Glutamatergic neuron (in vitro differentiated cells): ENCODE results near the gene AATK. TPM values are rescaled to one million over a fixed set of nuclear protein-coding genes. Genes with fewer than 3 reads are reported as not detected.

ENCODE experiments used
- DNase-seq: peaks from one replicate; pipeline ENCODE4 v3.0.0; 2022
- H3K27ac Mint-ChIP-seq: one replicate; pipeline ENCODE4 v1.8.0; 2020; ENCODE audit warnings: mild to moderate bottlenecking, mixed read lengths, inconsistent platforms; ENCODE audit not compliant: unreplicated experiment
- H3K27me3 Mint-ChIP-seq: one replicate; pipeline ENCODE4 v1.8.0; 2020; ENCODE audit warnings: mild to moderate bottlenecking, moderate library complexity, mixed read lengths, inconsistent platforms; ENCODE audit not compliant: unreplicated experiment
- H3K36me3 Mint-ChIP-seq: one replicate; pipeline ENCODE4 v1.8.0; 2020; ENCODE audit warnings: mild to moderate bottlenecking, mixed read lengths, inconsistent platforms; ENCODE audit not compliant: unreplicated experiment
- H3K4me1 Mint-ChIP-seq: one replicate; pipeline ENCODE4 v1.8.0; 2020; ENCODE audit warnings: mild to moderate bottlenecking, low read depth, mixed read lengths, inconsistent platforms; ENCODE audit not compliant: unreplicated experiment
- H3K4me3 Mint-ChIP-seq: one replicate; pipeline ENCODE4 v1.8.0; 2020; ENCODE audit warnings: mild to moderate bottlenecking, mixed read lengths, inconsistent platforms; ENCODE audit not compliant: unreplicated experiment
- H3K9me3 Mint-ChIP-seq: one replicate; pipeline ENCODE4 v1.8.0; 2020; ENCODE audit warnings: mild to moderate bottlenecking, moderate library complexity, mixed read lengths, inconsistent platforms; ENCODE audit not compliant: unreplicated experiment
- total RNA-seq: library from RNA; stranded (reverse); fragmentation: NEBNext Ultra II Directional; extraction: Animal tissue kit (Norgen Biotek cat#: 25700); gene quantifications from one replicate; pipeline ENCODE4 v1.2.1, GENCODE V29; 2021; ENCODE audit not compliant: unreplicated experiment
- TF ChIP-seq, protein P1 (sequence below): fragments of 200-600 bp; sonication (generic); IDR thresholded peaks from one replicate; pipeline ENCODE4 v1.5.0; 2021; ENCODE audit not compliant: partially characterized antibody, unreplicated experiment

AATK gene
- total RNA-seq, 1 donor from 2014 or later, result 27.0 TPM

DNA sequence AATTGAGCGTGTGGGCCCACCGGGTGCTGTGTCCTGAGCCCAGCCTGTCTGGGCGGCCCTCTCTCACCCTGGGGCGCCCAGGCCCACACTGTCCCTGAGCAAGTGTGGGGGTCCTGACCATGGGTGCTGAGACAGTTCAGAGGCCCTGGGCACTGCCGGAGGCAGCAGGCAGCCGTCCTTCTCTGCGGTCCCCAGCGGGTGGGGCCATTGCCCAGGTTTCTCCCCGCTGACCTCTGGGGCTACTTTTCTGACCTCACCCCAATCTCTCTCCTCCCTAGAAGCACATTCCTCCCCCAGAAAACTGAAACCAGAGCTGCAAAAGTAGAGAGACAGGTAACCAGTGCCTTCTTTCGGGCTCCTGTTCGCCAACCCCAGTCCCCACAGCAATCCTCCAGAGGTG lies 36.7 kb downstream of the AATK start:
- Mint-ChIP-seq H3K36me3 (no peaks in the 10 kb centered on the region), H3K9me3 (peaks cover 2% of the 10 kb centered on the region), H3K4me3 (peak overlapping the region; percentile 20), H3K27ac (no peak overlapping the region), H3K4me1 (peaks cover 4% of the 10 kb centered on the region), H3K27me3 (no peaks in the 10 kb centered on the region)
- DNase-seq, result no peak
- TF ChIP-seq, protein P1, sequence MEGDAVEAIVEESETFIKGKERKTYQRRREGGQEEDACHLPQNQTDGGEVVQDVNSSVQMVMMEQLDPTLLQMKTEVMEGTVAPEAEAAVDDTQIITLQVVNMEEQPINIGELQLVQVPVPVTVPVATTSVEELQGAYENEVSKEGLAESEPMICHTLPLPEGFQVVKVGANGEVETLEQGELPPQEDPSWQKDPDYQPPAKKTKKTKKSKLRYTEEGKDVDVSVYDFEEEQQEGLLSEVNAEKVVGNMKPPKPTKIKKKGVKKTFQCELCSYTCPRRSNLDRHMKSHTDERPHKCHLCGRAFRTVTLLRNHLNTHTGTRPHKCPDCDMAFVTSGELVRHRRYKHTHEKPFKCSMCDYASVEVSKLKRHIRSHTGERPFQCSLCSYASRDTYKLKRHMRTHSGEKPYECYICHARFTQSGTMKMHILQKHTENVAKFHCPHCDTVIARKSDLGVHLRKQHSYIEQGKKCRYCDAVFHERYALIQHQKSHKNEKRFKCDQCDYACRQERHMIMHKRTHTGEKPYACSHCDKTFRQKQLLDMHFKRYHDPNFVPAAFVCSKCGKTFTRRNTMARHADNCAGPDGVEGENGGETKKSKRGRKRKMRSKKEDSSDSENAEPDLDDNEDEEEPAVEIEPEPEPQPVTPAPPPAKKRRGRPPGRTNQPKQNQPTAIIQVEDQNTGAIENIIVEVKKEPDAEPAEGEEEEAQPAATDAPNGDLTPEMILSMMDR, result no peak

DNA sequence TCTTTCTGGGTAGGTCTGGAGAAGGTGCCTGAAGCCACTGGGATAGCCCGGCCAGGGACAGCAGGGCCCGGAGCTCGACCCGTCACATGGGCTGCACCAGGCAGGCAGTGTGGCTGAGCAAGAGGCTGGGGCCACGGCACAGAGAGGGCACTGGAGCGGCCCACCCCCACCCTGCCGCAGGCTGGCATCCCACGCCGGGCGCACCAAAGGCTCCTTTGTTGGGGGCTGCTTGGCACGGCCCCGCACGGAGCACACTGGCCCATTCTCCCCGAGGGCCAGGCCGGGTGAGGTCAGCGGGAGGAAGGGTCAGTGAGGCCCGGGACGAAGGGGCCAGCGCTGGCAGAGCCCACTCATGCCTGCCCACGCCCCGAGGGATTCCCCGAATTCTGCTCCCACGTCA lies 37.2 kb downstream of the AATK start:
- Mint-ChIP-seq H3K4me3 (no peak overlapping the region), H3K36me3 (no peaks in the 10 kb centered on the region), H3K27me3 (no peaks in the 10 kb centered on the region), H3K9me3 (peaks cover 2% of the 10 kb centered on the region), H3K4me1 (peaks cover 4% of the 10 kb centered on the region), H3K27ac (no peak overlapping the region)
- TF ChIP-seq, protein P1, result no peak
- DNase-seq, result no peak

DNA sequence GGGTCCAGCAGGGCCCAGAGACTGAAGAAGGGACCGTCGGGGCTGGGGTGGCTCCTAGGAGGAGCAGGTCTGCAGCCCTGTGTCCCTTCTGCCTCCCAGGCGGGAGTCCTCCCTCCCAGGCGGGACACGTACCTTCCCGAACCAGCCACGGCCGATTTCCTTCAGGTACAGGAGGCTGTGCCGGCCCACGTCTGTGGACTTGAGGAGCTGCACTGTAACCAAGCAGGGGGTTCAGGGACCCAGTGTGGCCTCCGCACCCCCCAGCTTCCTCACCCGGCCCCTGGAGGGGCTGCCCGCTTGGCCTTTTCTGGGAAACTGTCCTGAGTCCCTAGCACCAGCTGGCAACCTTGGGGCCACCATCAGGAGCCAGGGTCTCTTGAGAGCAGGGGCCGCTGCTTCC lies 37.7 kb downstream of the AATK start:
- H3K9me3 Mint-ChIP-seq, result peaks cover 2% of the 10 kb centered on the region
- TF ChIP-seq, protein P1, result no peak
- peaks cover 4% of the 10 kb centered on the region for H3K4me1 Mint-ChIP-seq
- no peaks in the 10 kb centered on the region for H3K36me3 Mint-ChIP-seq
- no peak for DNase-seq
- no peak overlapping the region for H3K27ac Mint-ChIP-seq
- no peak overlapping the region for H3K4me3 Mint-ChIP-seq
- no peaks in the 10 kb centered on the region for H3K27me3 Mint-ChIP-seq

DNA sequence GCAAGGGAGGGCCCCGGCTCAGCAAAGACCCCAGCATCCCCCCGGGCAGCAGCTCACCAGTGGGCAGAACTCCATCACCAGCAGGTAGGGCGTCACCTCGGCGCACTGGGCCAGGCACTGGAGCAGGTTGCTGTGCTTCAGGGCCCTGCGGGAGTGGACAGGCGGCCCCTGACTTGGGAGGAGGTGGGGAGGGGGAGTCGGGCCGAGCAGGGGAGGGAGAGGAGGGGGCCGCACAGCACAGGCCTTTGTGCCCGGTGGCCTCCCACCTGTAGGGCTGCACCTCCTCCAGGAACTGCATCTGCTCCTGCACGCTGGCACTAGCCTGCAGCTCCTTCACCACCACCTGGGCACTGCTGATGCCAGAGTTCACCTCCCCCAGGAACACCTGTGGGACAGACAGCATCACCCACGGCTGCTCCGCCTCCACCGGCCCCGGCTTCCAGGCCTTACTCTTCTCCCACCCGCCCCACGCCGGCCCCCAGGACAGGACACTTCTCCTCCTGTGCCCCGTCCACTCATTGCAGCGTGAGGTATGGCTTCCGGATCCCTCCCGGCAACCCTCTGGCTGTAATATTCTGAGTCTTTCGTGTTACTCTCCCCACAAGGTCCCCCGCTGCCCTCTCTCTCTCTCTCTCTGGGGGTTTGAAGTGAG lies 38.4 kb downstream of the AATK start:
- Mint-ChIP-seq H3K36me3 (no peaks in the 10 kb centered on the region), H3K4me1 (peaks cover 4% of the 10 kb centered on the region), H3K27ac (no peak overlapping the region), H3K9me3 (peaks cover 2% of the 10 kb centered on the region), H3K27me3 (no peaks in the 10 kb centered on the region), H3K4me3 (no peak overlapping the region)
- TF ChIP-seq, protein P1, result no peak
- DNase-seq, result no peak

DNA sequence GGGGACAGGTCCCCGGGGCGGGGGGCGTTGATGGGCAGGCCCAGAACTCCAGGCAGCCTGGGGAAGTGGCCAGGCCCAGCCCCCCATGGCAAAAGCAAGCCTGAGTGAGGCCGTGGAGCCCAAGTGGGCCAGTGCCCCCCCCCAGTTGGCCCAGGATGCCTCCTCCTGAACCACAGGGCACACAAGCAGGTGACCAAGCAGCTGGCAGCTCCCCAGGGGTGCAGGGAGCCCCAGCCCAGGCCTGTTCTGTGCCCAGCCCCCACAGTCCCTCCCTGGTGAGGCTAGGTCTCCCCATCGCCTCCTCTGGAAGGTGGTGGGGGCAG lies 38.9 kb downstream of the AATK start:
- Mint-ChIP-seq H3K4me1 (peaks cover 4% of the 10 kb centered on the region), H3K27me3 (no peaks in the 10 kb centered on the region), H3K4me3 (no peak overlapping the region), H3K27ac (no peak overlapping the region), H3K9me3 (peaks cover 2% of the 10 kb centered on the region), H3K36me3 (no peaks in the 10 kb centered on the region)
- DNase-seq, result no peak
- TF ChIP-seq, protein P1, result no peak
